K562 (cell line): Measurements from ENCODE around the gene IRF6. TPM values are rescaled to one million over a fixed set of nuclear protein-coding genes. Genes with fewer than 3 reads are reported as not detected.

Experiments used
- ATAC-seq: fragments of 200-7000 bp; cut with Tn5 transposase; 3 replicates; pipeline ENCODE4 v1.9.1; 2020; ENCODE audit warnings: moderate library complexity
- BruUV-seq: library from RNA; stranded (reverse); fragments of 400-500 nt; replicated peaks from 2 replicates; lab custom pipeline; 2021; lab: Mats Ljungman, UMichigan
- CTCF ChIA-PET: fragments of 300-600 bp; formaldehyde crosslinking; extraction: SDS; loops from one replicate; lab custom pipeline; 2021; ENCODE audit warnings: low intra/inter-chr PET ratio; lab: Yijun Ruan, JAX
- POLR2A ChIA-PET: fragments of 300-600, 350-650 bp; sonication (Branson Sonifier 250); formaldehyde crosslinking; extraction: SDS; loops from one replicate; lab custom pipeline; 2021; ENCODE audit warnings: antibody characterized with exemption, inconsistent platforms; lab: Yijun Ruan, JAX
- DNase-seq, 4 experiments: peaks; one replicate each; pipeline versions ENCODE4 v3.0.0 to v3.0.0-alpha.2; 2011 to 2018; ENCODE audit warnings: low spot score in 3 of 4, mixed read lengths in 3 of 4; ENCODE audit errors: extremely low read depth in 1 of 4
- FAIRE-seq: peaks from 2 replicates; lab custom pipeline; 2011; peaks lifted over from hg19 to GRCh38; lab: Jason Lieb, UNC
- H2AFZ ChIP-seq: 2 replicates; pipeline ENCODE4 v1.6.0; 2011; ENCODE audit warnings: low read depth, low read length, control low read depth, inconsistent platforms
- H3K27ac ChIP-seq: fragments of 200-600 bp; 3 replicates; pipeline ENCODE4 v1.8.0; 2011; ENCODE audit warnings: low read depth, mild to moderate bottlenecking, control low read depth, inconsistent platforms, low read length, moderate library complexity, mixed read lengths; ENCODE audit errors: extremely low read depth
- H3K27me3 ChIP-seq, 2 experiments: fragments of 300-600 bp in 1 of 2; 2 replicates in 1 of 2; 3 replicates in 1 of 2; pipeline versions ENCODE4 v1.6.0 to v1.8.0; 2011; ENCODE audit warnings: inconsistent platforms in 2 of 2, low read length in 2 of 2, mild to moderate bottlenecking in 1 of 2, mixed read lengths in 1 of 2, moderate library complexity in 1 of 2; ENCODE audit not compliant: control insufficient read depth in 2 of 2, insufficient read depth in 2 of 2
- H3K36me3 ChIP-seq: fragments of 300-600 bp; 3 replicates; pipeline ENCODE4 v1.8.0; 2011; ENCODE audit warnings: mild to moderate bottlenecking, low read length, inconsistent platforms; ENCODE audit not compliant: control insufficient read depth, insufficient read depth
- H3K4me1 ChIP-seq, 2 experiments: fragments of 200-600 bp in 1 of 2; replicated peaks in 1 of 2; 2 replicates in 1 of 2; 3 replicates in 1 of 2; pipeline versions ENCODE4 v1.5.1 to v1.8.0; 2011; ENCODE audit warnings: inconsistent platforms in 2 of 2, low read length in 2 of 2, mild to moderate bottlenecking in 1 of 2, mixed read lengths in 1 of 2, moderate library complexity in 1 of 2; ENCODE audit not compliant: control insufficient read depth in 2 of 2, insufficient read depth in 2 of 2
- H3K4me2 ChIP-seq: 2 replicates; pipeline ENCODE4 v1.6.1; 2011; ENCODE audit warnings: low read length, control low read depth, inconsistent platforms, mixed read lengths; ENCODE audit not compliant: insufficient read depth
- H3K4me3 ChIP-seq: fragments of 200-600 bp; sonication (generic), shearing (Covaris generic); 2 replicates; pipeline ENCODE4 v1.5.1; 2016; ENCODE audit warnings: control low read depth, inconsistent platforms
- H3K79me2 ChIP-seq: fragments of 200-600 bp; 3 replicates; pipeline ENCODE4 v1.8.0; 2011; ENCODE audit warnings: low read length, inconsistent platforms; ENCODE audit not compliant: control insufficient read depth, insufficient read depth
- H3K9ac ChIP-seq, 2 experiments: 2 replicates each; pipeline versions ENCODE4 v1.6.0 to v1.6.1; 2011; ENCODE audit warnings: low read depth in 2 of 2, low read length in 2 of 2, control low read depth in 1 of 2, inconsistent platforms in 1 of 2, mild to moderate bottlenecking in 1 of 2, mixed read lengths in 1 of 2; ENCODE audit not compliant: insufficient read depth in 1 of 2
- H3K9me1 ChIP-seq: one replicate; pipeline ENCODE4 v1.6.0; 2011; ENCODE audit warnings: inconsistent platforms, mild to moderate bottlenecking, low read length, moderate library complexity; ENCODE audit not compliant: control insufficient read depth, insufficient read depth
- H3K9me3 ChIP-seq: replicated peaks from 2 replicates; pipeline ENCODE4 v1.5.1; 2011; ENCODE audit warnings: low read depth, low read length, inconsistent platforms; ENCODE audit not compliant: control insufficient read depth, insufficient read depth
- H4K20me1 ChIP-seq: replicated peaks from 2 replicates; pipeline ENCODE4 v1.6.1; 2011; ENCODE audit warnings: low read length, inconsistent platforms, mixed read lengths; ENCODE audit not compliant: control insufficient read depth, insufficient read depth
- HDAC8 ChIP-seq: fragments of 450-650 bp; IDR thresholded peaks from 2 replicates; pipeline ENCODE4 v1.6.1; 2016; ENCODE audit warnings: mild to moderate bottlenecking, missing genetic modification characterization, moderate library complexity, missing compliant biosample characterization
- MCM5 ChIP-seq: fragments of 450-650 bp; IDR thresholded peaks from 2 replicates; pipeline ENCODE4 v1.6.1; 2016; ENCODE audit warnings: low read depth
- POLR3A ChIP-seq: IDR thresholded peaks from 2 replicates; pipeline ENCODE4 v1.6.1; 2011; ENCODE audit warnings: borderline replicate concordance, mild to moderate bottlenecking, moderate library complexity; ENCODE audit not compliant: insufficient read length, insufficient read depth; ENCODE audit errors: extremely low read depth
- WGBS: fragments of 100-300 bp; shearing (Covaris generic); methylation state at CpG from one replicate; pipeline ENCODE4 v1.1.6; 2016; ENCODE audit warnings: low coverage, mixed read lengths; ENCODE audit not compliant: insufficient coverage; ENCODE audit errors: missing lambda C conversion rate; 5-methylcytosine and 5-hydroxymethylcytosine counted together
- in situ Hi-C: fragments of 300-500 bp; cut with MboI; formaldehyde crosslinking; loops from 4 replicates; pipeline ENCODE4 v1.15.0; 2018; ENCODE audit warnings: inconsistent platforms, mixed read lengths
- intact Hi-C: fragments of 100-400 bp; cut with micrococcal nuclease; formaldehyde crosslinking; loops from 2 replicates; pipeline ENCODE4 v1.14.2; 2022
- polyA plus RNA-seq, 8 experiments: library from polyadenylated mRNA; depleted of rRNA in 4 of 8; stranded (reverse) in 5 of 8; unstranded in 3 of 8; fragments of >200 nt; fragmentation: Nextera tagmentation in 2 of 8; fragmentation: Illumina TruSeq in 1 of 8; extraction: Ambion mirVana in 2 of 8; extraction: Trizol in 1 of 8; gene quantifications; 2 replicates each; pipeline versions ENCODE4 v1.2.1 to v1.2.3, GENCODE V29; 2011 to 2014; ENCODE audit warnings: inconsistent platforms in 1 of 8, missing spikeins in 1 of 8
- total RNA-seq, 7 experiments: library from RNA; depleted of rRNA in 6 of 7; stranded (reverse); fragments of >200 nt in 6 of 7; fragmentation: Illumina TruSeq in 2 of 7; extraction: Trizol in 2 of 7; gene quantifications; 2 replicates each; pipeline versions ENCODE4 v1.2.1 to v1.2.3, GENCODE V29; 2011 to 2021; ENCODE audit warnings: low replicate concordance in 1 of 7
- TF ChIP-seq, protein P1 (sequence below): sonication (generic); formaldehyde crosslinking; IDR thresholded peaks from 2 replicates; pipeline ENCODE4 v1.8.1; 2022; ENCODE audit warnings: missing genetic modification reagents

The IRF6 gene
- total and polyA plus RNA-seq, 9 of the 15 experiments (the other 6 are each of a cell fraction or from before 2014, with no cell fraction given): 0.03 to 0.65 (median 0.17) TPM

DNA sequence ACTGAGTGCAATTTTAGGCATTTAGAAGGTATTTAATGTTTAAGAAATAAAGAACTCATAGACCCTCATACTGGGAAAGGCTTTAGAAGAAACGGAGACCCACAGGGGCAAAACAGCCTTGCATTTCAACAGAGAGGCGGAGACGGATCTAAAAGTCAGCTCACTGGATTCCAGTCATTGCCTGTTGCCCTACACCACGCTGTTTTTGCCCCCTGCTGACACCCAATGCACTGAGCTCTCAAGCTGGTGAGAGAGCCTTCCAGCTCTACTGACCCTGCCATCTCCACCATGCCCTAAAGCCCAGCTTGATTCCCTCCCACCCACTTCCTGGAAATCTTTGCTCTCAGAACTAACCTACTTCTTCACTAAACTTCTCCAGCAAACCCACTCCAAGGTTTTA, 57.3 kb downstream of the IRF6 start:
- in situ Hi-C loops (no loop called here), intact Hi-C loops (loop anchor here (1.0 to 10.0 kb wide), 2 partner anchors 101 to 144 kb away; no protein-coding TSS in a partner anchor)
- Histone ChIP-seq H3K4me2 (no peak overlapping the region), H4K20me1 (no peaks in the 10 kb centered on the region), H3K79me2 (no peaks in the 10 kb centered on the region), H2AFZ (no peak overlapping the region), H3K4me3 (no peak overlapping the region), H3K9me3 (no peaks in the 10 kb centered on the region), H3K36me3 (no peaks in the 10 kb centered on the region), H3K27ac (no peak overlapping the region), H3K9me1 (no peaks in the 10 kb centered on the region), H3K9ac (no peak overlapping the region), H3K4me1 (peaks cover 5 to 7% of the 10 kb centered on the region in 2 experiments; a peak in 4 of 5 replicates), H3K27me3 (peaks cover 12 to 13% of the 10 kb centered on the region in 2 experiments)
- WGBS: 7% methylated on average over 4 of the region's 4 CpGs
- no peak for ATAC-seq
- CTCF ChIA-PET: interaction anchor here (0.6 to 3.2 kb wide), 6 partner anchors 56 to 178 kb away, joined by 3 to 22 read pairs (median 6); no protein-coding TSS in a partner anchor
- POLR2A ChIA-PET: interaction anchor here (1.0 to 1.1 kb wide), 2 partner anchors 12 to 66 kb away, joined by 3 to 4 read pairs; no protein-coding TSS in a partner anchor
- DNase-seq: no peak
- no peak for FAIRE-seq
- no peak for TF ChIP-seq POLR3A
- TF ChIP-seq MCM5: no peak
- TF ChIP-seq, protein P1, sequence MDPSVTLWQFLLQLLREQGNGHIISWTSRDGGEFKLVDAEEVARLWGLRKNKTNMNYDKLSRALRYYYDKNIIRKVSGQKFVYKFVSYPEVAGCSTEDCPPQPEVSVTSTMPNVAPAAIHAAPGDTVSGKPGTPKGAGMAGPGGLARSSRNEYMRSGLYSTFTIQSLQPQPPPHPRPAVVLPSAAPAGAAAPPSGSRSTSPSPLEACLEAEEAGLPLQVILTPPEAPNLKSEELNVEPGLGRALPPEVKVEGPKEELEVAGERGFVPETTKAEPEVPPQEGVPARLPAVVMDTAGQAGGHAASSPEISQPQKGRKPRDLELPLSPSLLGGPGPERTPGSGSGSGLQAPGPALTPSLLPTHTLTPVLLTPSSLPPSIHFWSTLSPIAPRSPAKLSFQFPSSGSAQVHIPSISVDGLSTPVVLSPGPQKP: no peak
- no peak for TF ChIP-seq HDAC8
- no TSS peak for BruUV-seq
